ENCODE data around the gene BBS2. TPM values are rescaled to one million over a fixed set of nuclear protein-coding genes. Genes with fewer than 3 reads are reported as not detected.
A peak's percentile ranks its signal among the peaks of the same experiment; 100 is the strongest.

Gene BBS2
- total and polyA plus RNA-seq, 9 of the 15 experiments (the other 6 are each of a cell fraction or from before 2014, with no cell fraction given), result 4.2 to 22.7 (median 10.2) TPM

DNA sequence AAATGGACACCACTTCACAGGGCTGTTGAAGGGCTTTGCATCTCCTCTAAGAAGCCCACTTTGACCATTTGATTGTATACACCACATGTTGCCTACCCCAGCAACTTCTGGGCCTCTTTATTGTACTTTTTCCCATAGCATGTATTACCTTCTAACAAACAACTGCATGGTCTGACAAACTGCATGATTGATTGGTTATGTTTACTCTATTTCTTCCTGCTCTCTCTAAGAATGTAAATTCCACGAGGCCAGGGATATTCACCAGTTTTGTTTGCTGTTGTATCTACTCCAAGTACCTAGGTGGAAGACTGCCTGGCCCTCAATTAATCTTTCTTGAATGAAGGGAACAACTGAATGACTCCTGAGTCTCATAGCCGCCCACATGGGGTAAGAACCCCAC, 22.2 kb upstream of the BBS2 start (continued):
- TF ChIP-seq, protein P1, sequence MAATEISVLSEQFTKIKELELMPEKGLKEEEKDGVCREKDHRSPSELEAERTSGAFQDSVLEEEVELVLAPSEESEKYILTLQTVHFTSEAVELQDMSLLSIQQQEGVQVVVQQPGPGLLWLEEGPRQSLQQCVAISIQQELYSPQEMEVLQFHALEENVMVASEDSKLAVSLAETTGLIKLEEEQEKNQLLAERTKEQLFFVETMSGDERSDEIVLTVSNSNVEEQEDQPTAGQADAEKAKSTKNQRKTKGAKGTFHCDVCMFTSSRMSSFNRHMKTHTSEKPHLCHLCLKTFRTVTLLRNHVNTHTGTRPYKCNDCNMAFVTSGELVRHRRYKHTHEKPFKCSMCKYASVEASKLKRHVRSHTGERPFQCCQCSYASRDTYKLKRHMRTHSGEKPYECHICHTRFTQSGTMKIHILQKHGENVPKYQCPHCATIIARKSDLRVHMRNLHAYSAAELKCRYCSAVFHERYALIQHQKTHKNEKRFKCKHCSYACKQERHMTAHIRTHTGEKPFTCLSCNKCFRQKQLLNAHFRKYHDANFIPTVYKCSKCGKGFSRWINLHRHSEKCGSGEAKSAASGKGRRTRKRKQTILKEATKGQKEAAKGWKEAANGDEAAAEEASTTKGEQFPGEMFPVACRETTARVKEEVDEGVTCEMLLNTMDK (IDR thresholded peaks at IDR 0.05; ENCODE audit: borderline replicate concordance, insufficient read depth, low read depth, low read length, poor library complexity, severe bottlenecking), result no peak
- TF ChIP-seq, protein P2, sequence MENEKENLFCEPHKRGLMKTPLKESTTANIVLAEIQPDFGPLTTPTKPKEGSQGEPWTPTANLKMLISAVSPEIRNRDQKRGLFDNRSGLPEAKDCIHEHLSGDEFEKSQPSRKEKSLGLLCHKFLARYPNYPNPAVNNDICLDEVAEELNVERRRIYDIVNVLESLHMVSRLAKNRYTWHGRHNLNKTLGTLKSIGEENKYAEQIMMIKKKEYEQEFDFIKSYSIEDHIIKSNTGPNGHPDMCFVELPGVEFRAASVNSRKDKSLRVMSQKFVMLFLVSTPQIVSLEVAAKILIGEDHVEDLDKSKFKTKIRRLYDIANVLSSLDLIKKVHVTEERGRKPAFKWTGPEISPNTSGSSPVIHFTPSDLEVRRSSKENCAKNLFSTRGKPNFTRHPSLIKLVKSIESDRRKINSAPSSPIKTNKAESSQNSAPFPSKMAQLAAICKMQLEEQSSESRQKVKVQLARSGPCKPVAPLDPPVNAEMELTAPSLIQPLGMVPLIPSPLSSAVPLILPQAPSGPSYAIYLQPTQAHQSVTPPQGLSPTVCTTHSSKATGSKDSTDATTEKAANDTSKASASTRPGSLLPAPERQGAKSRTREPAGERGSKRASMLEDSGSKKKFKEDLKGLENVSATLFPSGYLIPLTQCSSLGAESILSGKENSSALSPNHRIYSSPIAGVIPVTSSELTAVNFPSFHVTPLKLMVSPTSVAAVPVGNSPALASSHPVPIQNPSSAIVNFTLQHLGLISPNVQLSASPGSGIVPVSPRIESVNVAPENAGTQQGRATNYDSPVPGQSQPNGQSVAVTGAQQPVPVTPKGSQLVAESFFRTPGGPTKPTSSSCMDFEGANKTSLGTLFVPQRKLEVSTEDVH (IDR thresholded peaks at IDR 0.05; ENCODE audit: low read depth, partially characterized antibody), result no peak

DNA sequence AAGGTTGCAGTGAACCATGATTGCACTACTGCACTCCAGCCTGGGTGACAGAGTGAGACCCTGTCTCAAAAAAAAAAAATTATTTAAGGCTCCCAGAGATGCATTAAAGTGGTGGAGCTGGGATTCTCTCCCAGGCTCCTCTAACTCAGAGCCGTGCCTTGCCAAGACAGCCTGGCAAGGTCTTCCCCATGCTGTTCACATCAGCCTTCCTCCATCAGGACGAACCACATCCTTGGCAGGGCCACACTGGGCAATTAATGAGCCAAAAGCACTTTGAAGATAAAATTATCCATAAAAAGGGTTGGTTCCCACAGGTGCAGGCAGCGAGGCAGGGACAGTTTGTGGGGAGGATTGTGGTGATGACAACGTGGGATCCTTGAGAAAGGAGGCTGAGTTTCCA, 19.8 kb upstream of the BBS2 start:
- POLR2A ChIA-PET, result interaction anchor here (0.6 to 1.0 kb wide), 2 partner anchors 9 to 558 kb away, joined by 4 read pairs; no protein-coding TSS in a partner anchor
- H2AFZ ChIP-seq (ENCODE audit: low read depth, low read length), result no peak overlapping the region
- H3K9ac ChIP-seq (ENCODE audit: insufficient read depth in 1 of 2, low read depth in 2 of 2, low read length in 2 of 2), result no peak overlapping the region
- WGBS (ENCODE audit: insufficient coverage, low coverage, missing lambda C conversion rate), result 0% methylated on average over 4 of the region's 4 CpGs
- ATAC-seq (no peak), DNase-seq (ENCODE audit: extremely low read depth in 1 of 4, low spot score in 3 of 4) (no peak), FAIRE-seq (no peak)
- H3K4me1 ChIP-seq (replicated peaks in 1 of 2; ENCODE audit: control insufficient read depth in 2 of 2, insufficient read depth in 2 of 2, low read length in 2 of 2), result peaks cover 0 to 6% of the 10 kb centered on the region in 2 experiments; a peak in 1 of 5 replicates
- no peak overlapping the region for H3K4me3 ChIP-seq
- no peaks in the 10 kb centered on the region for H4K20me1 ChIP-seq (replicated peaks; ENCODE audit: control insufficient read depth, insufficient read depth, low read length)
- H3K9me1 ChIP-seq (ENCODE audit: control insufficient read depth, insufficient read depth, low read length), result no peaks in the 10 kb centered on the region
- CTCF ChIA-PET (ENCODE audit: low intra/inter-chr PET ratio), result interaction anchor here (0.6 kb wide), 1 partner anchor 80 kb away, joined by 4 read pairs; no protein-coding TSS in a partner anchor
- no peak overlapping the region for H3K27ac ChIP-seq (ENCODE audit: extremely low read depth, low read depth, low read length)
- no peaks in the 10 kb centered on the region for H3K36me3 ChIP-seq (ENCODE audit: control insufficient read depth, insufficient read depth, low read length)
- no TSS peak for BruUV-seq (replicated peaks)
- H3K79me2 ChIP-seq (ENCODE audit: control insufficient read depth, insufficient read depth, low read length), result no peaks in the 10 kb centered on the region
- intact Hi-C loops (cut with micrococcal nuclease), result loop anchor here (5.0 kb wide), 1 partner anchor 207 kb away; no protein-coding TSS in a partner anchor
- in situ Hi-C loops (cut with MboI), result no loop called here
- peaks cover 10 to 21% of the 10 kb centered on the region in 2 experiments; a peak in 4 of 5 replicates for H3K27me3 ChIP-seq (ENCODE audit: control insufficient read depth in 2 of 2, insufficient read depth in 2 of 2, low read length in 2 of 2)
- H3K4me2 ChIP-seq (ENCODE audit: insufficient read depth, low read length), result peak overlapping the region; percentile 47; the same call in 1 of the 2 replicates
- H3K9me3 ChIP-seq (replicated peaks; ENCODE audit: control insufficient read depth, insufficient read depth, low read depth, low read length), result no peaks in the 10 kb centered on the region; the same call in 1 of the 2 replicates
- TF ChIP-seq CC2D1A (IDR thresholded peaks at IDR 0.05) (no peak), MTA3 (IDR thresholded peaks at IDR 0.05; ENCODE audit: borderline replicate concordance) (no peak), NUFIP1 (IDR thresholded peaks at IDR 0.05; ENCODE audit: partially characterized antibody) (no peak), EWSR1 (IDR thresholded peaks at IDR 0.05; ENCODE audit: borderline replicate concordance, low read depth, partially characterized antibody) (no peak), ZNF133 (CRISPR knock-in tag; IDR thresholded peaks at IDR 0.05) (no peak), RBM25 (IDR thresholded peaks at IDR 0.05; ENCODE audit: low read depth, low read length, severe bottlenecking) (no peak), MCM7 (IDR thresholded peaks at IDR 0.05) (no peak), ZFP36 (IDR thresholded peaks at IDR 0.05; ENCODE audit: low read depth, low read length, partially characterized antibody) (no peak), SUPT5H (IDR thresholded peaks at IDR 0.05) (no peak), SAP30 (IDR thresholded peaks at IDR 0.05; ENCODE audit: borderline replicate concordance, insufficient read depth, low read depth, low read length, poor library complexity, severe bottlenecking) (no peak), GATAD2B (IDR thresholded peaks at IDR 0.05; ENCODE audit: borderline replicate concordance) (no peak)
- TF ChIP-seq, protein P3, sequence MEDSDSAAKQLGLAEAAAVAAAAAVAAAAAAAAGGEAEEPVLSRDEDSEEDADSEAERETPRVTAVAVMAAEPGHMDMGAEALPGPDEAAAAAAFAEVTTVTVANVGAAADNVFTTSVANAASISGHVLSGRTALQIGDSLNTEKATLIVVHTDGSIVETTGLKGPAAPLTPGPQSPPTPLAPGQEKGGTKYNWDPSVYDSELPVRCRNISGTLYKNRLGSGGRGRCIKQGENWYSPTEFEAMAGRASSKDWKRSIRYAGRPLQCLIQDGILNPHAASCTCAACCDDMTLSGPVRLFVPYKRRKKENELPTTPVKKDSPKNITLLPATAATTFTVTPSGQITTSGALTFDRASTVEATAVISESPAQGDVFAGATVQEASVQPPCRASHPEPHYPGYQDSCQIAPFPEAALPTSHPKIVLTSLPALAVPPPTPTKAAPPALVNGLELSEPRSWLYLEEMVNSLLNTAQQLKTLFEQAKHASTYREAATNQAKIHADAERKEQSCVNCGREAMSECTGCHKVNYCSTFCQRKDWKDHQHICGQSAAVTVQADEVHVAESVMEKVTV (CRISPR knock-in tag; IDR thresholded peaks at IDR 0.05), result no peak

All from K562 (cell line).